ENCODE results near the gene SLC39A13.

The SLC39A13 gene

GRCh38 chr11:47376525-47377371 lies 31.6 kb upstream of the SLC39A13 start:
- no peak for DNase-seq (ENCODE audit: low spot score)
- Mint-ChIP-seq H3K9me3 (no peaks in the 10 kb centered on the region), H3K4me3 (no peak overlapping the region), H3K27ac (no peak overlapping the region), H3K4me1 (ENCODE audit: low read depth) (no peaks in the 10 kb centered on the region), H3K36me3 (ENCODE audit: low read depth) (no peaks in the 10 kb centered on the region), H3K27me3 (ENCODE audit: low read depth) (no peaks in the 10 kb centered on the region)

GRCh38 chr11:47377571-47378009 lies 30.8 kb upstream of the SLC39A13 start:
- Mint-ChIP-seq H3K27ac (no peak overlapping the region), H3K27me3 (ENCODE audit: low read depth) (no peaks in the 10 kb centered on the region)

GRCh38 chr11:47378010-47378835 lies 30.2 kb upstream of the SLC39A13 start, which contains the start of gene SPI1:
Gene SPI1, minus strand, starts transcription at chr11:47378547. Its CDS starts 194 bp downstream, at chr11:47378353.
- Mint-ChIP-seq H3K36me3 (ENCODE audit: low read depth) (no peaks in the 10 kb centered on the region), H3K4me3 (no peak within 1 kb of the TSS), H3K9me3 (no peaks in the 10 kb centered on the region), H3K4me1 (ENCODE audit: low read depth) (no peaks in the 10 kb centered on the region), H3K27ac (no peak within 1 kb of the TSS), H3K27me3 (ENCODE audit: low read depth) (no peaks in the 10 kb centered on the region)
- DNase-seq (ENCODE audit: low spot score) = no peak

More at GRCh38 chr11:47377571-47378009, 30.8 kb upstream of the SLC39A13 start:
- Mint-ChIP-seq H3K36me3 (ENCODE audit: low read depth) (no peaks in the 10 kb centered on the region), H3K4me1 (ENCODE audit: low read depth) (no peaks in the 10 kb centered on the region), H3K4me3 (no peak overlapping the region), H3K9me3 (no peaks in the 10 kb centered on the region)
- DNase-seq (ENCODE audit: low spot score) = no peak

- H3K27ac Mint-ChIP-seq = no peak overlapping the region
- DNase-seq (ENCODE audit: low spot score) = no peak
- no peaks in the 10 kb centered on the region for H3K4me1 Mint-ChIP-seq (ENCODE audit: low read depth)
- no peaks in the 10 kb centered on the region for H3K9me3 Mint-ChIP-seq
- H3K36me3 Mint-ChIP-seq (ENCODE audit: low read depth) = no peaks in the 10 kb centered on the region
- no peaks in the 10 kb centered on the region for H3K27me3 Mint-ChIP-seq (ENCODE audit: low read depth)
- H3K4me3 Mint-ChIP-seq = no peak overlapping the region
Measured at GRCh38 chr11:47378836-47379170, 29.6 kb upstream of the SLC39A13 start.

- Mint-ChIP-seq H3K4me3 (no peak overlapping the region), H3K27ac (no peak overlapping the region), H3K36me3 (ENCODE audit: low read depth) (no peaks in the 10 kb centered on the region), H3K9me3 (no peaks in the 10 kb centered on the region), H3K4me1 (ENCODE audit: low read depth) (no peaks in the 10 kb centered on the region), H3K27me3 (ENCODE audit: low read depth) (no peaks in the 10 kb centered on the region)
- no peak for DNase-seq (ENCODE audit: low spot score)
Measured at GRCh38 chr11:47379317-47379716, 29.1 kb upstream of the SLC39A13 start.

GRCh38 chr11:47380078-47380477 lies 28.3 kb upstream of the SLC39A13 start:
- H3K27ac Mint-ChIP-seq = no peak overlapping the region
- no peaks in the 10 kb centered on the region for H3K36me3 Mint-ChIP-seq (ENCODE audit: low read depth)
- no peak for DNase-seq (ENCODE audit: low spot score)
- H3K9me3 Mint-ChIP-seq = no peaks in the 10 kb centered on the region
- H3K4me3 Mint-ChIP-seq = no peak overlapping the region
- no peaks in the 10 kb centered on the region for H3K4me1 Mint-ChIP-seq (ENCODE audit: low read depth)
- no peaks in the 10 kb centered on the region for H3K27me3 Mint-ChIP-seq (ENCODE audit: low read depth)

GRCh38 chr11:47383071-47383470 lies 25.3 kb upstream of the SLC39A13 start:
- Mint-ChIP-seq H3K27ac (no peak overlapping the region), H3K36me3 (ENCODE audit: low read depth) (no peaks in the 10 kb centered on the region), H3K9me3 (no peaks in the 10 kb centered on the region), H3K27me3 (ENCODE audit: low read depth) (no peaks in the 10 kb centered on the region), H3K4me3 (no peak overlapping the region), H3K4me1 (ENCODE audit: low read depth) (no peaks in the 10 kb centered on the region)
- no peak for DNase-seq (ENCODE audit: low spot score)

- Mint-ChIP-seq H3K36me3 (ENCODE audit: low read depth) (no peaks in the 10 kb centered on the region), H3K4me3 (no peak overlapping the region), H3K9me3 (no peaks in the 10 kb centered on the region), H3K4me1 (ENCODE audit: low read depth) (peaks cover 2% of the 10 kb centered on the region), H3K27ac (no peak overlapping the region), H3K27me3 (ENCODE audit: low read depth) (no peaks in the 10 kb centered on the region)
- DNase-seq (ENCODE audit: low spot score) = no peak
Measured at GRCh38 chr11:47384498-47384897, 23.9 kb upstream of the SLC39A13 start.

- DNase-seq (ENCODE audit: low spot score) = no peak
- Mint-ChIP-seq H3K9me3 (no peaks in the 10 kb centered on the region), H3K27me3 (ENCODE audit: low read depth) (no peaks in the 10 kb centered on the region), H3K4me3 (no peak overlapping the region), H3K36me3 (ENCODE audit: low read depth) (no peaks in the 10 kb centered on the region), H3K27ac (no peak overlapping the region), H3K4me1 (ENCODE audit: low read depth) (peaks cover 10% of the 10 kb centered on the region)
Measured at GRCh38 chr11:47387944-47388696, 20.3 kb upstream of the SLC39A13 start.

- DNase-seq (ENCODE audit: low spot score) = no peak
- H3K27me3 Mint-ChIP-seq (ENCODE audit: low read depth) = no peaks in the 10 kb centered on the region
- H3K27ac Mint-ChIP-seq = peak overlapping the region; percentile 34
- H3K4me1 Mint-ChIP-seq (ENCODE audit: low read depth) = peaks cover 15% of the 10 kb centered on the region
- H3K9me3 Mint-ChIP-seq = no peaks in the 10 kb centered on the region
- no peak overlapping the region for H3K4me3 Mint-ChIP-seq
- no peaks in the 10 kb centered on the region for H3K36me3 Mint-ChIP-seq (ENCODE audit: low read depth)
Measured at GRCh38 chr11:47388697-47389576, 19.5 kb upstream of the SLC39A13 start.

GRCh38 chr11:47389577-47390421 lies 18.6 kb upstream of the SLC39A13 start:
- DNase-seq (ENCODE audit: low spot score) = no peak
- Mint-ChIP-seq H3K27ac (peak overlapping the region; percentile 34), H3K4me1 (ENCODE audit: low read depth) (peaks cover 21% of the 10 kb centered on the region), H3K36me3 (ENCODE audit: low read depth) (no peaks in the 10 kb centered on the region), H3K27me3 (ENCODE audit: low read depth) (no peaks in the 10 kb centered on the region), H3K4me3 (no peak overlapping the region), H3K9me3 (no peaks in the 10 kb centered on the region)

- DNase-seq (ENCODE audit: low spot score) = no peak
- Mint-ChIP-seq H3K9me3 (no peaks in the 10 kb centered on the region), H3K4me3 (no peak overlapping the region), H3K27ac (no peak overlapping the region), H3K36me3 (ENCODE audit: low read depth) (no peaks in the 10 kb centered on the region), H3K4me1 (ENCODE audit: low read depth) (peaks cover 22% of the 10 kb centered on the region), H3K27me3 (ENCODE audit: low read depth) (no peaks in the 10 kb centered on the region)
Measured at GRCh38 chr11:47390422-47390760, 18.0 kb upstream of the SLC39A13 start.
